VCaP (cell line): ENCODE results near the gene WNK2.
A peak's percentile ranks its signal among the peaks of the same experiment; 100 is the strongest.

ENCODE experiments used
- H3K27ac ChIP-seq: fragments of 450-650 bp; 2 replicates; pipeline ENCODE4 v1.5.1; 2017
- TF ChIP-seq, protein P1 (sequence below): fragments of 450-650 bp; conservative IDR thresholded peaks from 2 replicates; pipeline ENCODE4 v1.5.1; 2017; ENCODE audit warnings: mild to moderate bottlenecking, moderate library complexity

The WNK2 gene

DNA sequence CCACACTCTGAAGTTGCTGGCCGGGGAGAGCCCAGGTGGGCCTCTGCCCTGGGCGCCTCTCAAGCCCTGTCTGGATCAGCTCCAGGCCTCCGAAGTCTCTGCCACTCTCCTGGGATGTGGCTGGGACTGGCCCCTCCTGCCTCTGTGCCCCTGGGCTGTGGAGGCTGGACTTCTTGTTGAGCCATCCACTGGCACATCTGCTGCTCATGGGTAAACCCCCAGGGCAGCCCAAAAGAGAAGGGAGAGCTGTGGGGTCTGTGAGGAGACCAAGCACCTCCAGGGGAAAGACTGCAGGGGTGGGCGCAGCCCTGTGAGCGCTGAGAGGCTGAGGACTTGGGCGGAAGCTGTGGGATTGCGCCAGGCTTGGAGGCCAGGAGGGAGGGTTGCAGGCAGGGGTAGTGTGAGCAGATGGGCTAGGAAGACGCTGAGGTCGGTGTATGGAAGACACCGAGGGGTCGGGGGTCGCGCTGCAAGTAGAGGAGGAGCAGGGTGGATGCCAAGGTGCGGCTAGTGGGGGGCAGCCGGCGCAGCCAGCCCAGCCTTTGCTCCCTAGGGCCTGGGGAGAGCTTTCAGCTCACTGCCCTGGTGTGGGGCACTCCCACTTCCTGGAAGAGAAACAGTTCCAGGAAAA, 118.1 kb downstream of the WNK2 start:
- no peak overlapping the region for H3K27ac ChIP-seq
- TF ChIP-seq, protein P1, sequence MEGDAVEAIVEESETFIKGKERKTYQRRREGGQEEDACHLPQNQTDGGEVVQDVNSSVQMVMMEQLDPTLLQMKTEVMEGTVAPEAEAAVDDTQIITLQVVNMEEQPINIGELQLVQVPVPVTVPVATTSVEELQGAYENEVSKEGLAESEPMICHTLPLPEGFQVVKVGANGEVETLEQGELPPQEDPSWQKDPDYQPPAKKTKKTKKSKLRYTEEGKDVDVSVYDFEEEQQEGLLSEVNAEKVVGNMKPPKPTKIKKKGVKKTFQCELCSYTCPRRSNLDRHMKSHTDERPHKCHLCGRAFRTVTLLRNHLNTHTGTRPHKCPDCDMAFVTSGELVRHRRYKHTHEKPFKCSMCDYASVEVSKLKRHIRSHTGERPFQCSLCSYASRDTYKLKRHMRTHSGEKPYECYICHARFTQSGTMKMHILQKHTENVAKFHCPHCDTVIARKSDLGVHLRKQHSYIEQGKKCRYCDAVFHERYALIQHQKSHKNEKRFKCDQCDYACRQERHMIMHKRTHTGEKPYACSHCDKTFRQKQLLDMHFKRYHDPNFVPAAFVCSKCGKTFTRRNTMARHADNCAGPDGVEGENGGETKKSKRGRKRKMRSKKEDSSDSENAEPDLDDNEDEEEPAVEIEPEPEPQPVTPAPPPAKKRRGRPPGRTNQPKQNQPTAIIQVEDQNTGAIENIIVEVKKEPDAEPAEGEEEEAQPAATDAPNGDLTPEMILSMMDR = no peak

DNA sequence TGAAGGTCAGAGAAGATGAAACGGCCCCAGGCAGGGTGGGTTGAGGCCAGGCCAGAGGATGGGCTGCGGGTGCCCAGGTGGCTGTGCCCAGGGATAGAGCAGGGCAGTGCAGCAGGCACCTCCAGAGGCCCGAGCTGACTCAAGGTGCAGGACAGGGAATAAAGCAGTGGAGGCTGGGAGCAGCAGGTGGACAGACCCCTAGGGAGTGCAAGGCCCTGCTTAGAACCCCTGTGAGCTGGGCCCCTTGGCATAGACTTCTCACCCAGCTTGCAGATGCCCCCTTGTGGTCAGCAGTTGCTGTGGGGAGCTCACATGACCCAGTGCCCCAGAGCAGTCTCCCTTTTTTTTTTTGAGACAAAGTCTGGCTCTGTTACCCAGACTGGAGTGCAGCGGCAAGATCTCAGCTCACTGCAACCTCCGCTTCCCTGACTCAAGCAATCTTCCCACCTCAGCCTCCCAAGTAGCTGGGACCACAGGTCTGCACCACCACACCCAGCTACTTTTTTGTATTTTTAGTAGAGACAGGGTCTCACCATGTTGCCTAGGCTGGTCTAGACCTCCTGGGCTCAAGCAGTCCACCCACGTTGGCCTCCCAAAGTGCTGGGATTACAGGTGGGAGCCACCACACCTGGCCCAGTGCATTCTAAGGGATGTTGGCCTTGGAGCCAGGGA, 118.8 kb downstream of the WNK2 start:
- H3K27ac ChIP-seq = no peak overlapping the region
- TF ChIP-seq, protein P1 = peak; percentile 78

DNA sequence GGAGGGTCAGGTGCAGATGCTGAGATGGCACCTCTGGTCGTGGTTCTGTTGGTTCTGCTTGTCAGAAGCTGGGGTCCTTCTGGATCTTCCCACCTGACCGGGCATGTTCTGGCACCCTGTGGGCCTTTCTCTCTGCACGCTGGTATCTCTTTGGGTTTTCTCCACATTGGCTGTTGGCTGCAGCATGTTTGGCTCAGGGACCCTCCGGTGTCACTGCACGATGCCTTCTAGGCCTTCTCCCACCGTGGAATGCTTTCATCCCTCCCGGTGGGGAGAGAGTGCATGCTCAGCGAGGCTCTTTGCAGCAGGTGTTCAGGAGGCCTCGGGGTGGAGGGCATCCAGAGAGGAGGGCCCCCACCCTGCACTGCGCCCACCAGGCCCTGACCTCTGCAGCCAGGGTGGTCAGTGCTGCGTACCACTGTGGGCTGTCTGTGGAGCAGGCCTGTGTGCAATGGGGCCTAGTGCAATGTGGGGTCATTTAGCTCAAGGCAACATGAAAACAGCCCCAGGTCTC, 119.4 kb downstream of the WNK2 start:
- H3K27ac ChIP-seq = no peak overlapping the region
- TF ChIP-seq, protein P1 = no peak

DNA sequence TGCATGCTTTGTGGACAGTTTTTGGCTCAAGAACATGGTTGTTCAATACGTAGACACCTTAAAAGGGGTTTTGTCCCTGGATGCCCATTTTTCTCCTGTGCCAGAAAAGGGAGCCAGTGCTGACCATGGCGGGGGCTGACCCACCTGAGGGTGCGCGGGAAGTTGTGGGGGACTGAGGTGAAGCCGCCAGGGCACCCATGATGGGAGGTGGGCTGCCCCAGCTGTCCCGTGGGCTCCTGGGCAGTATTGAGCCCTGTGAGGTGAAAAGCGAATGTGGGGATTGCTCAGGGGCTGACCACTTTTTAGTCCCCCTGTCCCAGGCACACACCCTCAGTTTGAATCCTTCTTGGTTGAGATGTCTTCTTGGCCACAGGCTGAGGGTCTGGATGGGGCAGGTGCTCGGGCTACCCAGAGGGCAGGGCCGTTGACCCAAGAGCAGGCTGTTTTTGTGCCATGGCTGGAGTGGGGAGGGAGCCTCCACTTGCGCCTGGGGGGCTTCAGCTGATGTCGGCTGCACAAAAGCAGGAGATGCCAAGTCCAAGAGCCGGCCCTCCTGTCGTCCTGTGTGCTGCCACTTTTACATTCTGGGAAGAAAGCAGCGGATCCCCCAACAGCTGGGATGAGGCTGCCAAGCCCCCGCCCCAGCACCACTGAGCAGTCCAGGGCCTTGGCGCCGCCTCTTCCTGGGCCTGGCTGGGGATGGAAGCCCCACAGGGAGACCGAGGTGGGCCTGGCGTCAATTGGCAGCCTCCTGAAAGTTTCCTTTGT, 120.1 kb downstream of the WNK2 start:
- TF ChIP-seq, protein P1 = no peak
- no peak overlapping the region for H3K27ac ChIP-seq

DNA sequence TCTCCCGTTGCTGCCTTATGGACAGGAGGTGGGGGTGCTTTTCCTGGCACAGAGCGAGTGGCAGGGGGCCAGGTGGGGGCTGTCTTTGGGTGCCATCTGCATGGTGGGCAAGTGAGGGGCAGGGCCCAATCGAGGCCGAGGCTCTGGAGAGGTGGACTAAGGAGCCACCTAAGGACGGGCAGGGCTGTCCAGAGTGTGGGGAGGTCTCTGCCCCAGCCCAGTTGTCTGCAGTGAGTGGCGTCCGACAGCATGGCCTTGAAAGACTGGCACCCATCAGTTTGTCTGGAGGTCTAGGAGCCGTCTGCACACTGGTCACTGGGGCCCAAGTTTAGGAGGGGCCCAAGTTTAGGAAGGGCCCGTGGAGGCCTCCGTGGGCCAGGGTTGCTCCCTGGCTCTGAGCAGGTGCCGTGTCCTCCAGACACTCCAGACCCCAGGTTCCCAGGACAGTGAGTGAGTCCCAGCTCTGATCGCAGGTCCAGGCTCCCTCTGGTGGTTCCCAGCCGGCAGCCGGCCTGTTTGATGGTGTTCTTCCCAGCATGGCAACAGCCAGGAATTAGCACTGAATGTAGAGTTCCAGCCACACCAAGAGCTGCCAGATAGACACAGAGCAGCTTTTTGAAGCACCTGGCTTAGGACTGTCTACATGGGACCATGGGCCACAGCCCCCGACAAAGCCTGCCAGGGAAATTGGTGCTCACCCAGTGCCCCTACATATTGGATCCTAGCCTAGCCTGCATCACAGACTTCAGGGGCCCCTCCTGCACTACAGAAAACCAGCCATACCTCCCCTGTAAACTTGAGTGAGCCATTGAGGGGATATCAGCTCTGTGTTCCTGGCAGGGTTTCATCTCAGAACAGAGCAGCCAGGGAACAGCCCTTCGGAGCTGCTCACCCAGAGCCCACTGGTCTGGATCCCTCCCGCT, 120.9 kb downstream of the WNK2 start:
- TF ChIP-seq, protein P1 = peak; percentile 79
- no peak overlapping the region for H3K27ac ChIP-seq

DNA sequence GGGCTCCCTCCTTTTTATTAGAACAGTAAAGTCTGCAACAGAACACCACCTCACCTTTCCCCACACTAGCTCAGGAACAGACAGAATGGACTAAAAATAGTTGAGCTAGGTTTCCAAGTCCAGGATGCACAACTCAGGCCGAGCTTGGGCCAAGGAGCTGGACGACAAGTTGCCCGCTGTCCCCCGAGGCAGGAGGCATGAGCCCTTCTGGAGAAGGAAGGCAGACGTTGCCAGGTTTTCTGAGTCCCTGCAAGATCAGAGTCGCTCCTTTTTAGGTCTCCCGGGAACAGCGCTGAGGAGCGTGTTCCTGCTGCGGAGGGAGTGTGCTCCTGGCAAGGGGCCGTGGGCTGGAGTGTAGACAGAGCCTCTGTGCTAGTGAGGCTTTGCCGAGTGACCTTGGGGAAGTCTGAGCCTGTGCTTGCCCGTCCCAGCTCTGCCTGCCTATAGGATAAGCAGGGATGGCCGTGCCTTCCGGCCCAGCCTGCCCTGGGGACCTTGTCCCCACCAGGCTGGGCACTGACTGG, 121.6 kb downstream of the WNK2 start:
- TF ChIP-seq, protein P1 = no peak
- no peak overlapping the region for H3K27ac ChIP-seq
